GM08714 (cell line): Measurements from ENCODE around the gene RAD21L1.

Experiments used
- H3K4me3 ChIP-seq: fragments of 200-500 bp; sonication (Bioruptor generic); 2 replicates; pipeline ENCODE4 v1.5.1; 2014; ENCODE audit warnings: mild to moderate bottlenecking, low read length, inconsistent platforms
- ZNF274 ChIP-seq: IDR thresholded peaks from 2 replicates; pipeline ENCODE4 v1.6.1; 2012; ENCODE audit warnings: mild to moderate bottlenecking, low read depth, low read length

RAD21L1 gene

DNA sequence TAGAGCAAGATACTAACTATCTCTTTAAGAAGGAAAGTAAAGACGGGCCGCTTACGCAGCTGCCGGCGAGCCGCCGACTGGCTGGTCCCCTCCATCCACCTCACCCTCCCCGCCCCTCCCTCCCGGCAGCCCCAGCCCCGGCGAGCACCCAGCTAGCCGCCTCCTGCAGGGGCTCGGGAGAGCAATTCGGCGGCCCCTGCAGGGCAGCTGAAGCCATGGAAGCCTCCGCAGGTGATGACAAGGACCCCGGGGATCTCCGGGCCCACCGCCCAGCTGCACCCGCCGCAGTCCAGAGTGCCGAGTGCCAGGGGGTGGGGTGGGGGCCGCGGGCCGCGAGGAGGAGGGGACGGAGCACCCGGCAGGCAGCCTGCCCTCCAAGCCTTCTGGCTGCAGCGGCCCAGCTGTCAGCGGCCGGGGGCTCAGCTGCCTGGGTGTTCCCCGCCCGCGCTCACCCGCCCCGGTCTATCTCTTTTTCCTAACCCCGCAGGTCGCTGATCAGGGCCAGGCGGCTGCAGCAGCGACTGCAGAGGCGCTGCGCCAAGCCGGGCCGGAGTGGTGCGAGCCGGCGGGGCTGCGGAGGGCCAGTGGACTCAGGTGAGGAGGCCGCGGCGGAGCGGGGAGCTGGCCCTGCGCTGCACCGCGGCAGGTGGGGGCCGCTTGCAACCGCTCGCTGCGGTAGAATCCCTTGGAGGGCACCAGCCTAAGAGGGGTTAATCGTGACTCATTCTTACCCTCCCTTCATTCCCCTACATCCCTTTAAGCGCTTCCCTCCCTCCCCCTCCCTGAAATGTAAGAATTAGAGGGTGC, 40.5 kb downstream of the RAD21L1 start, which contains the start of gene SNPH:
TSS of gene SNPH (plus strand) at position 128 of the 807 bp plus-strand sequence. CDS start 29,946 bp downstream, outside the sequence.
- peak within 1 kb of the TSS; percentile 36 for H3K4me3 ChIP-seq
- TF ChIP-seq ZNF274 = no peak

GRCh38 chr20:1267161-1267560, 41.3 kb downstream of the RAD21L1 start:
- H3K4me3 ChIP-seq = no peak overlapping the region
- no peak for TF ChIP-seq ZNF274

- H3K4me3 ChIP-seq = no peak overlapping the region
- TF ChIP-seq ZNF274 = no peak
These were observed 42.0 kb downstream of the RAD21L1 start for GRCh38 chr20:1267809-1268374.

DNA sequence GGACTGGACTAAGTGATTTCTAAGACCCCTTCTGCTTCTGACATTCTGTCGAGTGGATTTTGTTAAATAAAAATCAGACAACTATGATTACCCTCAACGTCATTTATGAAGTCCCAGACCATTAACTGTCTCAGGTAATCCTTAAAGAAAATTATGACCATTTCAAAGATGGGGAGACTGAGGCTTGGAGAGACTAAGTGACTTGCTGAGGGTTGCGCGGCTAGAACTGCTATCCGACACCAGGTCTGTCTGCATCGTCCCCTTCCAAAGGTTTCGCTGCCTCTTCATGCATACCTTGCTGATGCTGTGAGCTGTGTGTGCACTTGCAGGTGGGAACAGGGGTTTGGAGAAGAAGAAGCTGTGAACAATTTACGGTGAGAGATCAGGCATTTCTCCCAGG, 43.4 kb downstream of the RAD21L1 start:
- H3K4me3 ChIP-seq = no peak overlapping the region
- no peak for TF ChIP-seq ZNF274

DNA sequence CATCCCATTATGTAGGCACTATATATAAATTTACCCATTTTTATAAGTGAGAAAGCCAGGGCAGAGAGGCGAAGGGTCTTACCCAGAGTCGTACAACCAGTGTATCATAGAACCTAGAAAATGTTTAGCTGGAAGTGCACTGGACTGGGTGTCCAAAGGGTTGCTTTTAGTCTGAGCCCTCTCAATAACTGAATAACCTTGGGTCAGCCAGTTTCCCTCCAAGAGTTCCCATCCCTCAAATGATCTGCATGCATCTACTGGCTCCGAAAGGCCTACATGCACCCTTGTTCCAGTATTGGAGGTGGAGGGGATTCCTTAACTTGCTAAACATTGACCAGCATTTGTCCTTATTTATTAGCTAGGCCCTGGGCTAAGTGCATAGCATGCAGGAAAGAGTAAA, 44.0 kb downstream of the RAD21L1 start:
- TF ChIP-seq ZNF274 = no peak
- H3K4me3 ChIP-seq = no peak overlapping the region

DNA sequence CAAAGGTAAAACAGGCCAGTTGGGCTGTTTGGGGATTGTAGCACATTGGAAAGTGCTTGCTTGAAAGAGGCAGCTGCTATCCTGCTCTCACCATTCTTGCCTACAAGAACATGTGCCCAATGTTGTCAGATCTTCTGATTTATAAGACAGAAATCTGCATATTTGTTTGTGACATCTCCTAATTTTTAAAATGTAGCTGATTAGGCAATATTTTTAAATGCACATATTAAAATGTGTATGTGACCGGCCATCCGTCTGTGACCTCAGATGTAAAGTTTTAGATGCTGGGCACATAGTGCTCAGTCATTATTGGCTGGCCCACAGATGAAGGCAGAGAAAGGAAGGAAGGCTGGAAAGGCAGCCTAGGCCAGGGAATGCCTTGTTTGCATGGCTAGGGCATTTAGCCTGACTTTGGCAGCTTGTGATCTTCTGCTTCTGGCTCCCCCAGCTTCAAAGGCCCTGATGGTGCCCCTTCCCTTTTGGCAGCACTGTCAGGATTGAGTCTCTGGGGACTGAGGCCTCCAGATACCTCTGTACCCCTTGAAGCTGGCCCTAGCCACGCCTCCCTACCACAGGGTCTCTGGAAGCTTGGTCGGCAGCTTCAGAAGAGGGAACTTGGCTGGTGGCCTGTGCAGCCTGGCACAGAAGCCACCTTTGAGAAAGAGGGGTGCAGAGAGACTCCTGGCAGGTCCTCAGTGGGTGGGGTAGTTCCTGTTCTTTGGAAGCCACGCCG, 46.7 kb downstream of the RAD21L1 start:
- no peak for TF ChIP-seq ZNF274
- no peak overlapping the region for H3K4me3 ChIP-seq

- H3K4me3 ChIP-seq = no peak overlapping the region
- TF ChIP-seq ZNF274 = no peak
These were observed 47.5 kb downstream of the RAD21L1 start for GRCh38 chr20:1273366-1273765.

GRCh38 chr20:1274485-1275311, 48.9 kb downstream of the RAD21L1 start:
- no peak overlapping the region for H3K4me3 ChIP-seq
- TF ChIP-seq ZNF274 = no peak

- TF ChIP-seq ZNF274 = no peak
- H3K4me3 ChIP-seq = no peak overlapping the region
These were observed 50.1 kb downstream of the RAD21L1 start for GRCh38 chr20:1275919-1276318.

- H3K4me3 ChIP-seq = no peak overlapping the region
- no peak for TF ChIP-seq ZNF274
These were observed 51.9 kb downstream of the RAD21L1 start for GRCh38 chr20:1277529-1278322.

DNA sequence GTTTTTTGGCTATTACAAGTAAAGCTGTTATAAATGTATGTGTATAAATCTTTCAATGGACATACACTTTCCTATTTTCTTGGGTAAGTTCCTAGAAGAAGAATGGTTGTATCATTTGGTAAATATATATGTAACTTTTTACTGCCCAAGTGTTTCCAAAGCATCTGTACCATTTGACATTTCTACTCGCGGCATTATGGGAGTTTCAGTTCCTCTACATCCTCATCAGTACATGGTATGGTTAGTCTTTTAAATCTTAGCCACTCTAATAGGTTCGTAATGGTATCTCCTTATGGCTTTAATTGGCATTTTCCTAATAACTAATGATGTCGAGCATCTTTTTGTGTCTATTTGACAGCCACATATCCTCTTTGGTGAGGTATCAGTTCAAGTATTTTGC, 53.1 kb downstream of the RAD21L1 start:
- no peak for TF ChIP-seq ZNF274
- H3K4me3 ChIP-seq = no peak overlapping the region

GRCh38 chr20:1280195-1281102, 54.6 kb downstream of the RAD21L1 start:
- no peak overlapping the region for H3K4me3 ChIP-seq
- no peak for TF ChIP-seq ZNF274
